ENCODE measurements around the gene HSPB1.

GRCh38 chr7:76261329-76261728 is 41.1 kb upstream of the HSPB1 start:
- no peak for TF ChIP-seq BHLHE40 (IDR thresholded peaks at IDR 0.05; ENCODE audit: borderline replicate concordance)
- TF ChIP-seq L3MBTL2 (conservative IDR thresholded peaks at IDR 0.05), result no peak
- no peak for TF ChIP-seq ZNF384 (IDR thresholded peaks at IDR 0.05)
- no peak for TF ChIP-seq FOXA1 (IDR thresholded peaks at IDR 0.05)
- no peak for TF ChIP-seq SP1 (IDR thresholded peaks at IDR 0.05)

Measured in HEK293T (cell line).